ENCODE data around the gene PRPH. TPM values are rescaled to one million over a fixed set of nuclear protein-coding genes. Genes with fewer than 3 reads are reported as not detected.

PRPH gene
- total RNA-seq, 1 donor from 2014 or later: not detected

DNA sequence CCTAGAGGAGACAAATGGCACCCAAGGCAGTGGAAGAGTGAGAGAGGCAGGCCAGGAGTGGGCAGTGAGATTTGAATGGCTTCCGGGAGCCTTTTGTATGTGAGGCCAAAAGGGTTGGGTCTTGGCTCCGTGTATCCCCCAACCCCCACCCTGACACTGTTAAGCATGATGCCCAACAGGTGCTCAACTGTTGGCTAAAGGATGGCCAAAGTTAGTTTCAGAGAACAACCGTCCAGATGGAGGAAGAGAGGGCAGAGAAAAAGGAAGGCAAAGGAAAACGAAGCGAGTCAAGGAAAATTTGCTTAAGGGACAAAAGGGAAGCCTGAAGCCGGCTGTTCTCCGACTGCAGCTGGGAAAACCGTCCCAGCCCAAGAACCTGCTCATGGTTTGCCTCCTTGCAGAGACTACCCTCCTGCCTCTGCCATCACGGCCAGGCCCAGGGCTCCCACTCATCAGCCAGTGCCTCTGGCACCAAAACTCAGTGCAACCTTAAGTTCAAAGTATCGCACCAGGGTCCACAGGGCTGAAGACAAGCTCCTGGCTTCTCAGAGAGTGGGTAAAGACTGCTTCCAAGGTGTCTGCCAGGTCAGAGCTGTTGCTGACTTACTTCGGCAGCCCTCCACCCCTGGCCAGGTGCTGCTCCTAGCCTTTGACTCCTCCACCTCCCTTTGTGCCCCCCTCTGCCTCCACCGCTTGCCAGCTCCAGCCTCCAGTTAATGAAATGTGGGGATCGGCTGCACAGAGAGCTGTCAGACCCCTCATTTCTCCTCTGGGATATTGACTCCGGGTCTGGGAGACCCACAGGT, 46.2 kb downstream of the PRPH start:
- Histone ChIP-seq H3K9me3 (no peaks in the 10 kb centered on the region), H3K4me3 (no peak overlapping the region), H3K27me3 (peaks cover 67% of the 10 kb centered on the region), H3K4me1 (peaks cover 40% of the 10 kb centered on the region), H3K27ac (no peak overlapping the region), H3K36me3 (no peaks in the 10 kb centered on the region)
- ATAC-seq (no peak), DNase-seq (peak; percentile 45)
- TF ChIP-seq, protein P1, sequence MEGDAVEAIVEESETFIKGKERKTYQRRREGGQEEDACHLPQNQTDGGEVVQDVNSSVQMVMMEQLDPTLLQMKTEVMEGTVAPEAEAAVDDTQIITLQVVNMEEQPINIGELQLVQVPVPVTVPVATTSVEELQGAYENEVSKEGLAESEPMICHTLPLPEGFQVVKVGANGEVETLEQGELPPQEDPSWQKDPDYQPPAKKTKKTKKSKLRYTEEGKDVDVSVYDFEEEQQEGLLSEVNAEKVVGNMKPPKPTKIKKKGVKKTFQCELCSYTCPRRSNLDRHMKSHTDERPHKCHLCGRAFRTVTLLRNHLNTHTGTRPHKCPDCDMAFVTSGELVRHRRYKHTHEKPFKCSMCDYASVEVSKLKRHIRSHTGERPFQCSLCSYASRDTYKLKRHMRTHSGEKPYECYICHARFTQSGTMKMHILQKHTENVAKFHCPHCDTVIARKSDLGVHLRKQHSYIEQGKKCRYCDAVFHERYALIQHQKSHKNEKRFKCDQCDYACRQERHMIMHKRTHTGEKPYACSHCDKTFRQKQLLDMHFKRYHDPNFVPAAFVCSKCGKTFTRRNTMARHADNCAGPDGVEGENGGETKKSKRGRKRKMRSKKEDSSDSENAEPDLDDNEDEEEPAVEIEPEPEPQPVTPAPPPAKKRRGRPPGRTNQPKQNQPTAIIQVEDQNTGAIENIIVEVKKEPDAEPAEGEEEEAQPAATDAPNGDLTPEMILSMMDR (IDR thresholded peaks at IDR 0.05): no peak
- intact Hi-C loops (cut with DNase I): loop anchor here (10.0 kb wide), 1 partner anchor 56 kb away; no protein-coding TSS in a partner anchor

DNA sequence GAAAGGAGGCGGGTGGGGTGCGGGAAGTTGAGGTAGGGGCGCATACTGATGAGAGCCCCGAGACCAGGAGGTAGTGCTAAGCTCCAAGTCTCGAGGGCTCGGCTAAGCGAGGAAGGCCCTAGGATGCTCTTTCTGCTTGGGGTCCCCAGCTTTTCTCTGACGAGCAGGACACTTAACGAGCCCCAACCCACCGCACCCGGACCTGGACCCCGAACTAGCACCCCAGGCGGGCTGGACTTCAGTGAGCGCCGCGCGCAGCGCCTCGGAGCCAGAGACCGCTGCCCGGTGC, 46.8 kb downstream of the PRPH start:
- Histone ChIP-seq H3K4me1 (peaks cover 40% of the 10 kb centered on the region), H3K9me3 (no peaks in the 10 kb centered on the region), H3K27me3 (peaks cover 67% of the 10 kb centered on the region), H3K36me3 (no peaks in the 10 kb centered on the region), H3K4me3 (no peak overlapping the region), H3K27ac (no peak overlapping the region)
- DNase-seq (peak; percentile 66), ATAC-seq (no peak)
- TF ChIP-seq, protein P1 (IDR thresholded peaks at IDR 0.05): no peak
- intact Hi-C loops (cut with DNase I): loop anchor here (10.0 kb wide), 1 partner anchor 57 kb away; no protein-coding TSS in a partner anchor

DNA sequence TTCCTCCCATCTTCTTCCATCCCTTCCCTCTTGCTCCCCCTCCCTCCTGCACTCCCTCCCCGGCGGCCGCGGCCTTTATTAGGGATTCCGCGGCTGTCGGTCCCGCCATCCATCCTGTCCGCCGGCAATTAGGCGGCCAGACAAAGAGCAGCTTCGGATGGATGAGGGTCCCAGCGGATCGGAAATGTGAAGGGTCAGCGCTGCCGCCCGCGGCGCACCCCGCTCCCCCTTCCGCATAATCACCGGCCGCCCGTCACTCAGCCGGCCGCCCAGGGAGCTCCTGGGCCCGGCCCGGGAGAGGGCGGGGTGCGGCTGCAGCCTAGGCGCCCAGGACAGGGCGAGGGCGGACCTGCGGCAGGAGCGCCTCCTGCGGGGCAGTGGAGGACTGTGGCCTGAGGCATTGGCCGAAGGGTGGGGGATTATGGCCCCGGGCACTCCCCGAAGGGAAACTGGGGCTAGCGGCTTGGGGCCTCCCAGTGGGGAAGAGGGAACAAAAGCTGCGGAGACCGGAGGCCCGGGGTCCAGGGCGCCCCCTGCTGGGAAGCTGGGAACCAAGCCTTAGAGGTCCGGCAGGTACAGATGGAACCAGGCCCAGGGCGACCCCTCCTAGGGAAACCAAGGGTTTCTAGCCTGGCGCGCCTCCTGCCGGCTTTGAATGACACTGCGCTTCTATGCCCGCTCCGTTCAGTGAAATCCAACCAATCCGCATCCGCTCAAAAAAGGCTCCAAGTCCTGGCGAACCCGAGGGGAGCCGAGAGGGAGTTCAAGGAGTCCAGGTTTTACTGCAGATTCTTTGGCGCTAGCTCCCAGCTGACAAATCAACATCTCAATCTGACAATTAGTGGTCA, 47.3 kb downstream of the PRPH start:
- no peak overlapping the region for H3K27ac ChIP-seq
- peaks cover 40% of the 10 kb centered on the region for H3K4me1 ChIP-seq
- peak overlapping the region; percentile 42 for H3K4me3 ChIP-seq
- ATAC-seq (peak; percentile 76), DNase-seq (peak; percentile 90)
- no peaks in the 10 kb centered on the region for H3K9me3 ChIP-seq
- no peaks in the 10 kb centered on the region for H3K36me3 ChIP-seq
- TF ChIP-seq, protein P1 (IDR thresholded peaks at IDR 0.05): peak; percentile 85
- peaks cover 67% of the 10 kb centered on the region for H3K27me3 ChIP-seq
- intact Hi-C loops (cut with DNase I): loop anchor here (10.0 kb wide), 1 partner anchor 57 kb away; no protein-coding TSS in a partner anchor

DNA sequence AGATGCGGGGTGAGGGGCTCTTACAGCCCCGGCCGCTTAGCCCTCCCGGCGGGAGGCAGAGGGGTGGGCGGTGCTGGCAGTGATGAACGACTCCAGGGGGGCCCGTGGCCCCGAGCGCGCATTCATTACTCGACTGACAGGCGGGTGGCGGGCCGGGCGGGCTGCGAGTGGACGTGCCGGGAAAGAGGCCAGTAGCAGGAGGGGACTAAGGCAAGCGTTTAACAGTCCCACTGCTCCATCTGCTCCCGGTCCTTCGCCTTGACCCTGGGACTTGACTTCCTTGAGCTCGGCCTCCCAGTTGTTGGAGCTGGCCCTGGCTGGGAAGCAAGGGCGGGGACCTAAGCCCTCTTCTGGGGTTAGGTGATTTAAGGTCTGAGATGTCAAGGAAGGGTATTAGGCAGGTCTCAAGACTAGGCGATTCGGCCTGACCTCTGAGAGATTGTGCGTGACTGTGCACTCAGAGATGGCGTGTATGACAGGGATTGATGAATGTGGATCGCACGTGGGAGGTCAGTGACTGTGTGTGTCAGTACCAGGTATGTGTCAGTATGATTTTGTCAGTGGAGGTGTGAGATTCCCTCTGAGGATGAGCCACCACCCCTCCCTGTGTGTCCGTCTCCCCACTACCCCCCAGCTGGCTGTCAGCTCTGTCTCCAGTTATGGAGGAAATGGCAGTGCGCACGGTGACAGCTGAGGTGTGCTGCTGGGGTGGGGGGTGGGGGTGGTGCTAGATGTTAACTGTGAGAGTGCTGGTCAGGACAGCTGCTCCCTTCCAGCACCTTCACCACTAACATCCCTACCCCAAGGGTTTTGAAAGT, 48.2 kb downstream of the PRPH start:
- H3K27ac ChIP-seq: no peak overlapping the region
- H3K27me3 ChIP-seq: peaks cover 70% of the 10 kb centered on the region
- H3K4me1 ChIP-seq: peaks cover 47% of the 10 kb centered on the region
- TF ChIP-seq, protein P1 (IDR thresholded peaks at IDR 0.05): no peak
- DNase-seq (peak; percentile 64), ATAC-seq (no peak)
- peak overlapping the region; percentile 42 for H3K4me3 ChIP-seq
- H3K36me3 ChIP-seq: no peaks in the 10 kb centered on the region
- intact Hi-C loops (cut with DNase I): loop anchor here (10.0 kb wide), 1 partner anchor 58 kb away; no protein-coding TSS in a partner anchor
- no peaks in the 10 kb centered on the region for H3K9me3 ChIP-seq

DNA sequence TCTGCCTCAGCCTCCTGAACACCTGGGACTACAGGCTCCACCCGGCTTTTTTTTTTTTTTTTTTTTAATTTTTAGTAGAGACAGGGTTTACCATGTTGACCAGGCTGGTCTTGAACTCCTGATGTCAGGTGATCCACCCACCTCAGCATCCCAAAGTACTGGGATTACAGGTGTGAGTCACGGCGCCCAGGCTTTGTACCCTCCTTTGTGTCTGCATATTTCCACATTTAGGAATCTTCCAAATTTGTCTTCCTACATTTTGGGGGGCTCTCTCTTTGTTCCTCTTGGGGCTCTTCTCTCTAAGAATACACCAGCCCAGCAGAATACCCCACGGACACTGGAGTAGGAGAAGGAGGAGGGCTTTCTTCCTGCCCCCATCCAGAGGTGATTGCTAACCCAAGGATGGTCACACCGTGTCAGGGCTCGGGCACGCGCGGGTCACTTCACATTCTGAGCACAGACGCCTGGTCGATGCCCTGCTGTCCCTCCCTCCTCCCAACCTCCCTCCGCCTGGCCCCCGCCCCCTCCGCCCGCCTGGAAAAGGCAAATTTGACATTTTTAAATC, 49.6 kb downstream of the PRPH start:
- DNase-seq: no peak
- intact Hi-C loops (cut with DNase I): loop anchor here (10.0 kb wide), 1 partner anchor 60 kb away; no protein-coding TSS in a partner anchor
- Histone ChIP-seq H3K9me3 (no peaks in the 10 kb centered on the region), H3K4me1 (peaks cover 49% of the 10 kb centered on the region), H3K4me3 (no peak overlapping the region), H3K36me3 (no peaks in the 10 kb centered on the region), H3K27ac (no peak overlapping the region), H3K27me3 (peaks cover 76% of the 10 kb centered on the region)
- TF ChIP-seq, protein P1 (IDR thresholded peaks at IDR 0.05): no peak
- ATAC-seq: no peak
